COLO668 (cell line): ENCODE measurements around the gene KRTAP10-4.
"Not testable (repeated sequence)": the region's sequence is repeated elsewhere in the genome, so short reads cannot be mapped to it uniquely, and the experiment has no call there.

Source experiments
- DNase-seq: peaks from one replicate; lab custom pipeline; 2025; ENCODE audit not compliant: unreplicated experiment; lab: John Stamatoyannopoulos, UW

The KRTAP10-4 gene

DNA sequence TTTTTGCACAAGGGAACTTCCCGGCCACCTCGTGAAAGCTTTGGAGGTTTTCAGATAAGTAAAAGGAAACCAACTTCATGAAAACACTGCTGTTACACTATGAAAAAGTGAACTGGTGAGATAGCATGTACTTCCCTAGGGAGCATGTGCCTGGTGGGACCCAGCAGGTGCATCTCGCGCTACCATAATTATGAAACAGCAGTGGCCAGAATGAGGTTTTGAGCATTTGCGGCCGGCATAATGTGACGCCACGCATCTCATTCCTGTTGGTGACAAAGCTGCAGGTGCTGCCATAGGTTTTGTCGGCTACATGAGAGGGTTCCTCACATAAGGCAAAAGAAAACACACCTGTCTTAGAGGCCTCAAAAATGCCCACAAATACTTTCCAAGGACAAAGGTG, 16.6 kb upstream of the KRTAP10-4 start:
- DNase-seq, result peak; percentile 80

DNA sequence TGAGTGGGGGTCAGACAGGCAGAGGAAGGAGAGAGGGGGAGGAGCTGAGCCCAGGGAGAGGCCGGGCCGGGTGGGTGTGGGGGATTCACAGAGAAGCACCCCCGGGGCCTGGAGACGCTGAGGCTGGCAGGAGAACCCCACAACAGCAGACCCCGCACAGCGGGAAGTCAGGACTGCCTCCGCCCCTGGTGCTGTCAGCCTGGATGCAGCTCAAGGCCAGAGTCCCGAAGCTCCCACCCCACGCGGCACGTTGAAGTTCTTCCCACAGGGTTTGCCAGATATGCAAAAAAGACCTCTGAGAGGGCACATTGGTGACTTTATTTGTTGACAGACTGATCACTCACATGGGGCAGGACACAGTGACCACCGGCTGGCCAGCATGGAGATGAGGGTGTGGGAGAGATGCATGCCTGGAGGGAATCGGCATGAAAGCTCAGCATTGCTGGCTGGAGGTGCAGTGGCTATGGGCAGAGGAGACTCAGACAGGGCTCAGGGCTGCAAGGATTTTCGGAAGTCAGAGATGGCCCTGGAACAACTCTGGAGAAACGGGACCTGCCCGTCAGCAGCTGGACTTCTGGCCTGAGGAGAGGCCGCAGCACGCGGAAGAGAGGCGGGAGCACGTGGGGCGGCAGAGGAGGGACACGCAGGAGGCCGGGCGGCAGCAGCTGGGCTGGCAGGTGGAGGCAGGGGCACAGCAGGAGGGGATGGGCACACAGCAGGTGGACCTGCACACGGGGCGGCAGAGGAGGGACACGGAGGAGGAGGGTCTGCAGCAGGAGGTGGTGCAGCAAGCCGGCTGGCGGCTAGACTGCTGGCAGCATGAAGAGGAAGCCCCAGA, 15.8 kb upstream of the KRTAP10-4 start:
- DNase-seq, result no peak

GRCh38 chr21:44558329-44558675, 15.2 kb upstream of the KRTAP10-4 start:
- DNase-seq, result not testable (repeated sequence)

DNA sequence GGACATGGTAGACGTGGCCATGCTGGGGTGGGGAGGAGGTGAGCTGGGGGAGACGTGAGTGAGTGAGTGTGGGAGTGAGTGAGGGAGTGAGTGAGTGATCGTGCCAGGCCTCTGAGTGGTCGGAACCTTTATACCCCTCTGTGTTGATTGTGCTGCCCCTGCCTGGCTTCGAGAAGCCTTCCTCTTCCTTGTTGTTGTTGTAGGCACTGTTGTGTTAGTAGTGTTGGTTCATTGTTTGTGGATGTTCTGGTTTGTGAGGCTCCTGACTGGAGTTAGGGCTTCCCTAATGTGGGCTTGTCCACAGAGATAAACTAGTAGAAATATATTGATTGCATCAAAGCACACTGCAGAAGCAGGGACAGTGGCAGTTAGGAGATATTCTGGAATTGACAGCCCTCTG, 14.8 kb upstream of the KRTAP10-4 start, which contains the start of gene KRTAP10-3:
Gene KRTAP10-3 (minus strand): TSS at position 101 of the 400 bp plus-strand sequence. CDS start 80 bp downstream, at position 21.
- no peak for DNase-seq

- DNase-seq, result no peak
Observed at GRCh38 chr21:44564099-44564498, 9.4 kb upstream of the KRTAP10-4 start.

DNA sequence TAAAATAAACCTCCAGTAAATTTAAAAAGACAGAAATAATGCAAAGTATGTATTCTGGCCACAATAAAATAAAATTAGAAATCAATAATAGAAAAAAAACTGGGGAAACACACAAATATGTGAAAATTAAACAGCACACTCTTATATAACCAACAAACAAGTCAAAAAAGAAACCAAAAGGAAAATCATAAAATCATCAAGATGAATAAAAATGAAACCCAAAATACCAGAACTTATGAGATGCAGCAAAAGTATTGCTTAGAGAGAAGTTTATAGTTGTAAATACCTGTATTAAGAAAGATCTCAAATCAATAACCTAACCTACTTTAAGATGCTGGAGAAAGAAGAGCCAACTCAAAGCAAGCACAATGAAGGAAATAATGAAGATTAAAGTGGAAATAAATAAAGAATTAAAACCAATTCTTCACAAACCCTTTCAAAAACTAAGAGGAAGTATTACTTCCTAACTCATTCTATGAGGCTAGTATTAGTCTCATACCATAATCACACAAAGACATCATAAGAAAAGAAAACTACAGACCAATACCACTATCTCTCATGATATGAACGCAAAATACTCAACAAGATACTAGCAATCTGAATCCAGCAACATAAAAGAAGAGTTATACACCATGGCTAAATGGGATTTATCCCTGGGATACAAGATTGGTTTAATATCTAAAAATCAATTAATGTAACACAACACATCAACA, 8.5 kb upstream of the KRTAP10-4 start:
- no peak for DNase-seq

GRCh38 chr21:44566403-44566802, 7.1 kb upstream of the KRTAP10-4 start:
- DNase-seq, result no peak

GRCh38 chr21:44567481-44568171, 5.9 kb upstream of the KRTAP10-4 start:
- DNase-seq, result no peak

- DNase-seq, result no peak
Observed at GRCh38 chr21:44568261-44568660, 5.3 kb upstream of the KRTAP10-4 start.

- peak; percentile 88 for DNase-seq
Observed at GRCh38 chr21:44568667-44569556, 4.6 kb upstream of the KRTAP10-4 start.

DNA sequence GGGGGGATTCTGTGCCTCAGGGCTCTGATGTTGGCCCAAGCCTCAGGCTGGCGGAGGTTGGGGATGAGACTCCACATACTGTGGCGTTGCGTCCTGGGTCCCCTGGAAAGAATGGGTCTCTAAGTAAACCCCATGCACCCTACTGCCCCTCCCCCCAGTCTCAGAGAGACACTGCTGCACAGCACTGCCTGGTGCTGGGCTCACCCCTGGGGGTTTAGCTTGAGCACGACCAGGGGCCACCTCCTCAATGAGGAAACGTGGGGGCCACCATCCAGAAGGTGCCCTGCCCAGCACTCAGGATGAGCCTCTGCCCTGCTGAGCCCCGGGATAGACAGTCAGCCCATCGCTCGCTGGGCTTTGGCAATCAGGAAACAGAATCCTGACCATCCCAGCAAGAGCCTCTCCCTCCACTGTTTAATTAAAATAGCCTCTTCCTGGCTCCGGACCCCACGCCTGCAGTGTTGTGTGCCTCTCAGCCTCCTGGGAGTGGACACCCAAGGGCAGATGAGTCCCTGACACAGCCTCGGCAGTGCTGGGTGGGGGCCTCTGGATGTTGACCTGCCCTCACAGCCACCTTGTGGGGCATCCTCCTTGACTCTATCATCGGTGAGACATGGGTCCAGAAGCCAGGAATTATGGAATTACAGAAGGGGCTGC, 3.5 kb upstream of the KRTAP10-4 start:
- DNase-seq, result no peak

DNA sequence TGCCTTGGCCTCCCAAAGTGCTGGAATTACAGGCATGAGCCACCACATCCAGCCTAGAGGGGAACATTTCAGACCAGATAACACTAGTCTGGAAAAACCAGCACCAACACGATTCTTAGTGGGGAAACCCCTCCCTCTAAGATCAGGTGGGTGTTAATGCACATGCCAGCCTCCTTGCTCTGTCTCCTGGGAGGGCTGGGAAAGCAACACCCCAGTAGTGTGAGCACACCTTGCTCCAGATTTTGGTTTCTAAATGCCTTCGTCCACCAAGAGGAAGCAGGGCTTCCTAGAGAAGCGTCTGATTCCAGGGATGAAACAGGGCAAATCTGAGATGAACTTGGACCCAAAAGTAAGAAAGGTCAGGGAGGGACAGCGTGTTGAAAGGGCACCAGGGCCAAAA, 2.2 kb upstream of the KRTAP10-4 start:
- DNase-seq, result no peak

GRCh38 chr21:44571844-44572782, 1.4 kb upstream of the KRTAP10-4 start:
- DNase-seq, result no peak

DNA sequence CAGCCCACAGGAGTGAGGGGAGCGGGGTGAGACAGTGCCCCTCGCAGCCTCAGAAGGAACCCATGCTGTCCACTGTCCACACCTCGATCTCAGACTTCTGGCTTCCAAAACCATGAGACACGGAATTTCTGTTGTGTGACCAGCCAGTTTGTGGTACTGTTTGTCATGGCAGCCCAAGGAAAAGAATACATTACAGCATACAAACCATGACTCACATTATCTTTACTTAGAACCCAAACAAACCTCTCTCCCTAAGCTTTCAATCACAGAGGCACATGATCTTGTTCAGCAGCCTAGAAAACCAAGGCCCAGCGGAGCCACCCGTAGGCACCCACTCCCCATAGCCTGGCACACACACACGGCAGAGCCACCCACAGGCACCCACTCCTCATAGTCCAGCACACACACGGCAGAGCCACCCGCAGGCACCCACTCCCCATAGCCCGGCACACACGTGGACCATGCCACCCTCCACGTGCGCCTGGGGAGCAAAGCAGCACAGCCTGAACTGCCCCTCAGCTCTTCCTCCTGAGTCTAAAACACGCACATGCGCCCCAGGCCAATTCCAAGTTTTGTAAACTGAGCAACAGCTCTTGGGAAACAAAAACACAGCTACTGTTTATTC, 458 bp upstream of the KRTAP10-4 start:
- DNase-seq, result no peak

DNA sequence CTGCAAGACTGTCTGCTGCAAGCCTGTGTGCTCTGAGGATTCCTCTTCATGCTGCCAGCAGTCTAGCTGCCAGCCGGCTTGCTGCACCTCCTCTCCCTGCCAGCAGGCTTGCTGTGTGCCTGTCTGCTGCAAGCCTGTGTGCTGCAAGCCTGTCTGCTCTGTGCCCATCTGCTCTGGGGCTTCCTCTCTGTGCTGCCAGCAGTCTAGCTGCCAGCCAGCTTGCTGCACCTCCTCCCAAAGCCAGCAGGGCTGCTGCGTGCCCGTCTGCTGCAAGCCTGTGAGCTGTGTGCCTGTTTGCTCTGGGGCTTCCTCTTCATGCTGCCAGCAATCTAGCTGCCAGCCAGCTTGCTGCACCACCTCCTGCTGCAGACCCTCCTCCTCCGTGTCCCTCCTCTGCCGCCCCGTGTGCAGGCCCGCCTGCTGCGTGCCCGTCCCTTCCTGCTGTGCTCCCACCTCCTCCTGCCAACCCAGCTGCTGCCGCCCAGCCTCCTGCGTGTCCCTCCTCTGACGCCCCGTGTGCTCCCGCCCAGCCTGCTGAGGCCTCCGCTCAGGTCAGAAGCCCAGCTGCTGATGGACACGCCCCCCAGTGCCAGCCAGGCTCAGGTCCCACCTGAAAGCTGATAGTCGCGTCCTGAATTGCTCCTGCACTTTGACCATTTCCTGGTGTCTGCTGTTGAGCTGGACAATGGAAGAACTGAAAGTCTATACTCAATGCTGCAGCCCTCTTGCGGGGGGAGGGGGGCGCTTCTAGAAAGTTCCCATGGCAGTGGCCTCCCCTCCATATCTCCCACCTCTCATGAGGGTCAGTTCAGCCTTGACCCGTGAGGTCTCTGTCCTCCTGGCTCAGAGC, 1.2 kb downstream of the KRTAP10-4 start:
- DNase-seq, result peak; percentile 90

GRCh38 chr21:44575307-44576024, 1.9 kb downstream of the KRTAP10-4 start:
- no peak for DNase-seq

DNA sequence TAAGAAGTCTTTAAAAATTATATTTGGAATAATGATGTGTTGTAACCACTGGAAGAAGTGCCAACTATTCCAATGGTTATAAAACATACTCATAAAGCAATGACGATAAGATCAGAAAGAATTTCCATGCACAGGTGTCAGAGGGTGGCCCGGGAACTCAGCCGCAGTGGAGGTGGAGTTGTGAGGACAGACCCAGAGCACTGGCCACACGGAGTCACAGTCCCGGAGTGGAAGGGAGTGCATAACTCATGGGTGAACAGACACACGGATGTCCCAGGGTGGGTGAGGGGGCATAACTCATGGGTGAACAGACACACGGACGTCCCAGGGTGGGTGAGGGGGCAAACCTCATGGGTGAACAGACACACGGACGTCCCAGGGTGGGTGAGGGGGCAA, 2.5 kb downstream of the KRTAP10-4 start:
- DNase-seq, result no peak
